GM23338 (cell line): ENCODE measurements around the gene CTNNA3. TPM values are rescaled to one million over a fixed set of nuclear protein-coding genes. Genes with fewer than 3 reads are reported as not detected.

Source experiments
- ATAC-seq: fragments of 200-7000 bp; cut with Tn5 transposase; 3 replicates; pipeline ENCODE4 v1.9.1; 2020
- DNase-seq: peaks from one replicate; pipeline ENCODE4 v3.0.0-alpha.2; 2015; ENCODE audit warnings: low spot score
- H2AFZ ChIP-seq: fragments of 200-600 bp; sonication (generic); 2 replicates; pipeline ENCODE4 v1.8.0; 2016; ENCODE audit warnings: antibody characterized with exemption, mild to moderate bottlenecking, moderate library complexity
- H3F3A ChIP-seq: fragments of 200-600 bp; sonication (generic); replicated peaks from 2 replicates; pipeline ENCODE4 v1.8.0; 2017; ENCODE audit warnings: antibody characterized with exemption, mixed run types, low read depth
- H3K27ac ChIP-seq: fragments of 200-600 bp; sonication (generic); 2 replicates; pipeline ENCODE4 v1.6.1; 2016; ENCODE audit warnings: low read depth
- H3K27me3 ChIP-seq: fragments of 200-600 bp; sonication (generic); 2 replicates; pipeline ENCODE4 v1.8.0; 2016; ENCODE audit warnings: mild to moderate bottlenecking, mixed run types, moderate library complexity; ENCODE audit not compliant: insufficient read depth
- H3K36me3 ChIP-seq: fragments of 200-600 bp; sonication (generic); 2 replicates; pipeline ENCODE4 v1.8.0; 2016; ENCODE audit warnings: mild to moderate bottlenecking; ENCODE audit not compliant: insufficient read depth
- H3K4me1 ChIP-seq: fragments of 200-600 bp; sonication (generic); 2 replicates; pipeline ENCODE4 v1.8.0; 2016; ENCODE audit warnings: mild to moderate bottlenecking, moderate library complexity; ENCODE audit not compliant: insufficient read depth
- H3K4me2 ChIP-seq: fragments of 200-600 bp; sonication (generic); 2 replicates; pipeline ENCODE4 v1.7.1; 2017; ENCODE audit warnings: mixed run types
- H3K4me3 ChIP-seq: fragments of 200-600 bp; sonication (generic); 2 replicates; pipeline ENCODE4 v1.6.1; 2016; ENCODE audit warnings: mixed run types
- H3K79me2 ChIP-seq: fragments of 200-600 bp; sonication (generic); replicated peaks from 2 replicates; pipeline ENCODE4 v1.8.0; 2017; ENCODE audit warnings: mild to moderate bottlenecking; ENCODE audit not compliant: insufficient read depth
- H3K9me2 ChIP-seq: fragments of 200-600 bp; sonication (generic); 2 replicates; pipeline ENCODE4 v1.8.0; 2017; ENCODE audit not compliant: insufficient read depth
- H4K20me1 ChIP-seq: fragments of 200-600 bp; sonication (generic); replicated peaks from 2 replicates; pipeline ENCODE4 v1.8.0; 2017; ENCODE audit warnings: mild to moderate bottlenecking; ENCODE audit not compliant: insufficient read depth
- H3K27ac Mint-ChIP-seq: 2 replicates; pipeline ENCODE4 v1.8.0; 2020; ENCODE audit warnings: inconsistent platforms, mild to moderate bottlenecking, moderate library complexity, mixed read lengths
- H3K27me3 Mint-ChIP-seq: 3 replicates; pipeline ENCODE4 v1.8.0; 2022; ENCODE audit warnings: low read depth, mild to moderate bottlenecking, moderate library complexity, mixed read lengths, inconsistent platforms; ENCODE audit not compliant: insufficient read depth, poor library complexity
- H3K36me3 Mint-ChIP-seq: 3 replicates; pipeline ENCODE4 v1.8.0; 2021; ENCODE audit warnings: low read depth, mild to moderate bottlenecking, inconsistent platforms, moderate library complexity, mixed read lengths
- H3K4me1 Mint-ChIP-seq: 3 replicates; pipeline ENCODE4 v1.8.0; 2020; ENCODE audit warnings: mild to moderate bottlenecking, inconsistent platforms, mixed read lengths
- H3K4me3 Mint-ChIP-seq: 3 replicates; pipeline ENCODE4 v1.8.0; 2021; ENCODE audit warnings: moderate library complexity, mild to moderate bottlenecking, inconsistent platforms, mixed read lengths
- H3K9me3 Mint-ChIP-seq: 3 replicates; pipeline ENCODE4 v1.8.0; 2020; ENCODE audit warnings: moderate library complexity, mild to moderate bottlenecking, inconsistent platforms, mixed read lengths
- CREB1 ChIP-seq: fragments of 250-450 bp; sonication (Bioruptor Pico); IDR thresholded peaks from 2 replicates; pipeline ENCODE4 v1.5.0; 2020; ENCODE audit warnings: low read depth, mild to moderate bottlenecking, moderate library complexity
- ETS1 ChIP-seq: IDR thresholded peaks from 2 replicates; pipeline ENCODE4 v1.6.1; 2016; ENCODE audit warnings: antibody characterized with exemption
- EZH2 ChIP-seq: fragments of 200-600 bp; sonication (generic); IDR thresholded peaks from one replicate; pipeline ENCODE4 v1.8.0; 2017; ENCODE audit warnings: antibody characterized with exemption, mild to moderate bottlenecking, low read depth; ENCODE audit not compliant: unreplicated experiment
- EZH2phosphoT487 ChIP-seq: fragments of 200-600 bp; sonication (generic); IDR thresholded peaks from one replicate; pipeline ENCODE4 v1.8.1; 2018; ENCODE audit warnings: antibody characterized with exemption; ENCODE audit not compliant: unreplicated experiment
- JUNB ChIP-seq: IDR thresholded peaks from one replicate; pipeline ENCODE4 v1.6.1; 2016; ENCODE audit warnings: antibody characterized with exemption; ENCODE audit not compliant: unreplicated experiment
- POLR2AphosphoS5 ChIP-seq: IDR thresholded peaks from 2 replicates; pipeline ENCODE4 v1.6.1; 2016; ENCODE audit warnings: antibody characterized with exemption, low read depth
- ZNF114 ChIP-seq: fragments of 250-450 bp; sonication (Bioruptor Pico); IDR thresholded peaks from 2 replicates; pipeline ENCODE4 v1.5.0; 2020; ENCODE audit warnings: mild to moderate bottlenecking, moderate library complexity
- ZNF331 ChIP-seq: fragments of 250-450 bp; sonication (Bioruptor Pico); IDR thresholded peaks from 2 replicates; pipeline ENCODE4 v1.5.0; 2020; ENCODE audit warnings: low read depth, mild to moderate bottlenecking, moderate library complexity
- polyA plus RNA-seq: library from polyadenylated mRNA; unstranded; fragments of >200 nt; fragmentation: Nextera tagmentation; extraction: Ambion mirVana; gene quantifications from 2 replicates; pipeline ENCODE4 v1.2.1, GENCODE V29; 2016
- total RNA-seq: library from RNA; depleted of rRNA; stranded (reverse); fragments of >200 nt; shearing (Covaris generic); gene quantifications from 2 replicates; pipeline ENCODE4 v1.2.3, GENCODE V29; 2014
- TF ChIP-seq, protein P1 (sequence below), 2 experiments: fragments of 200-600 bp in 1 of 2; sonication (generic) in 1 of 2; conservative IDR thresholded peaks; 2 replicates each; pipeline versions ENCODE4 v1.5.1 to v1.6.1; 2016 to 2017; ENCODE audit warnings: antibody characterized with exemption in 2 of 2, low read depth in 2 of 2, mild to moderate bottlenecking in 2 of 2, moderate library complexity in 1 of 2
- TF ChIP-seq, protein P2 (sequence below): fragments of 250-450 bp; sonication (Bioruptor Pico); IDR thresholded peaks from 2 replicates; pipeline ENCODE4 v1.5.0; 2020; ENCODE audit warnings: mild to moderate bottlenecking, moderate library complexity

Gene CTNNA3
- total and polyA plus RNA-seq, 2 experiments from 2014 or later: 0.71 to 3.3 TPM

- no peaks in the 10 kb centered on the region for H3F3A ChIP-seq
- H4K20me1 ChIP-seq: no peaks in the 10 kb centered on the region
- H3K4me2 ChIP-seq: peak overlapping the region; percentile 69
- peaks cover 21% of the 10 kb centered on the region for H3K27me3 Mint-ChIP-seq
- peak; percentile 19 for ATAC-seq
- no peak overlapping the region for H2AFZ ChIP-seq
- TF ChIP-seq ZNF331 (CRISPR knock-in tag) (no peak), ETS1 (no peak), EZH2phosphoT487 (no peak), CREB1 (no peak), POLR2AphosphoS5 (no peak), JUNB (no peak), ZNF114 (no peak), EZH2 (no peak)
- TF ChIP-seq, protein P1, sequence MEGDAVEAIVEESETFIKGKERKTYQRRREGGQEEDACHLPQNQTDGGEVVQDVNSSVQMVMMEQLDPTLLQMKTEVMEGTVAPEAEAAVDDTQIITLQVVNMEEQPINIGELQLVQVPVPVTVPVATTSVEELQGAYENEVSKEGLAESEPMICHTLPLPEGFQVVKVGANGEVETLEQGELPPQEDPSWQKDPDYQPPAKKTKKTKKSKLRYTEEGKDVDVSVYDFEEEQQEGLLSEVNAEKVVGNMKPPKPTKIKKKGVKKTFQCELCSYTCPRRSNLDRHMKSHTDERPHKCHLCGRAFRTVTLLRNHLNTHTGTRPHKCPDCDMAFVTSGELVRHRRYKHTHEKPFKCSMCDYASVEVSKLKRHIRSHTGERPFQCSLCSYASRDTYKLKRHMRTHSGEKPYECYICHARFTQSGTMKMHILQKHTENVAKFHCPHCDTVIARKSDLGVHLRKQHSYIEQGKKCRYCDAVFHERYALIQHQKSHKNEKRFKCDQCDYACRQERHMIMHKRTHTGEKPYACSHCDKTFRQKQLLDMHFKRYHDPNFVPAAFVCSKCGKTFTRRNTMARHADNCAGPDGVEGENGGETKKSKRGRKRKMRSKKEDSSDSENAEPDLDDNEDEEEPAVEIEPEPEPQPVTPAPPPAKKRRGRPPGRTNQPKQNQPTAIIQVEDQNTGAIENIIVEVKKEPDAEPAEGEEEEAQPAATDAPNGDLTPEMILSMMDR (conservative IDR thresholded peaks at IDR 0.05; ENCODE audit: low read depth in 2 of 2): no peak
- TF ChIP-seq, protein P2, sequence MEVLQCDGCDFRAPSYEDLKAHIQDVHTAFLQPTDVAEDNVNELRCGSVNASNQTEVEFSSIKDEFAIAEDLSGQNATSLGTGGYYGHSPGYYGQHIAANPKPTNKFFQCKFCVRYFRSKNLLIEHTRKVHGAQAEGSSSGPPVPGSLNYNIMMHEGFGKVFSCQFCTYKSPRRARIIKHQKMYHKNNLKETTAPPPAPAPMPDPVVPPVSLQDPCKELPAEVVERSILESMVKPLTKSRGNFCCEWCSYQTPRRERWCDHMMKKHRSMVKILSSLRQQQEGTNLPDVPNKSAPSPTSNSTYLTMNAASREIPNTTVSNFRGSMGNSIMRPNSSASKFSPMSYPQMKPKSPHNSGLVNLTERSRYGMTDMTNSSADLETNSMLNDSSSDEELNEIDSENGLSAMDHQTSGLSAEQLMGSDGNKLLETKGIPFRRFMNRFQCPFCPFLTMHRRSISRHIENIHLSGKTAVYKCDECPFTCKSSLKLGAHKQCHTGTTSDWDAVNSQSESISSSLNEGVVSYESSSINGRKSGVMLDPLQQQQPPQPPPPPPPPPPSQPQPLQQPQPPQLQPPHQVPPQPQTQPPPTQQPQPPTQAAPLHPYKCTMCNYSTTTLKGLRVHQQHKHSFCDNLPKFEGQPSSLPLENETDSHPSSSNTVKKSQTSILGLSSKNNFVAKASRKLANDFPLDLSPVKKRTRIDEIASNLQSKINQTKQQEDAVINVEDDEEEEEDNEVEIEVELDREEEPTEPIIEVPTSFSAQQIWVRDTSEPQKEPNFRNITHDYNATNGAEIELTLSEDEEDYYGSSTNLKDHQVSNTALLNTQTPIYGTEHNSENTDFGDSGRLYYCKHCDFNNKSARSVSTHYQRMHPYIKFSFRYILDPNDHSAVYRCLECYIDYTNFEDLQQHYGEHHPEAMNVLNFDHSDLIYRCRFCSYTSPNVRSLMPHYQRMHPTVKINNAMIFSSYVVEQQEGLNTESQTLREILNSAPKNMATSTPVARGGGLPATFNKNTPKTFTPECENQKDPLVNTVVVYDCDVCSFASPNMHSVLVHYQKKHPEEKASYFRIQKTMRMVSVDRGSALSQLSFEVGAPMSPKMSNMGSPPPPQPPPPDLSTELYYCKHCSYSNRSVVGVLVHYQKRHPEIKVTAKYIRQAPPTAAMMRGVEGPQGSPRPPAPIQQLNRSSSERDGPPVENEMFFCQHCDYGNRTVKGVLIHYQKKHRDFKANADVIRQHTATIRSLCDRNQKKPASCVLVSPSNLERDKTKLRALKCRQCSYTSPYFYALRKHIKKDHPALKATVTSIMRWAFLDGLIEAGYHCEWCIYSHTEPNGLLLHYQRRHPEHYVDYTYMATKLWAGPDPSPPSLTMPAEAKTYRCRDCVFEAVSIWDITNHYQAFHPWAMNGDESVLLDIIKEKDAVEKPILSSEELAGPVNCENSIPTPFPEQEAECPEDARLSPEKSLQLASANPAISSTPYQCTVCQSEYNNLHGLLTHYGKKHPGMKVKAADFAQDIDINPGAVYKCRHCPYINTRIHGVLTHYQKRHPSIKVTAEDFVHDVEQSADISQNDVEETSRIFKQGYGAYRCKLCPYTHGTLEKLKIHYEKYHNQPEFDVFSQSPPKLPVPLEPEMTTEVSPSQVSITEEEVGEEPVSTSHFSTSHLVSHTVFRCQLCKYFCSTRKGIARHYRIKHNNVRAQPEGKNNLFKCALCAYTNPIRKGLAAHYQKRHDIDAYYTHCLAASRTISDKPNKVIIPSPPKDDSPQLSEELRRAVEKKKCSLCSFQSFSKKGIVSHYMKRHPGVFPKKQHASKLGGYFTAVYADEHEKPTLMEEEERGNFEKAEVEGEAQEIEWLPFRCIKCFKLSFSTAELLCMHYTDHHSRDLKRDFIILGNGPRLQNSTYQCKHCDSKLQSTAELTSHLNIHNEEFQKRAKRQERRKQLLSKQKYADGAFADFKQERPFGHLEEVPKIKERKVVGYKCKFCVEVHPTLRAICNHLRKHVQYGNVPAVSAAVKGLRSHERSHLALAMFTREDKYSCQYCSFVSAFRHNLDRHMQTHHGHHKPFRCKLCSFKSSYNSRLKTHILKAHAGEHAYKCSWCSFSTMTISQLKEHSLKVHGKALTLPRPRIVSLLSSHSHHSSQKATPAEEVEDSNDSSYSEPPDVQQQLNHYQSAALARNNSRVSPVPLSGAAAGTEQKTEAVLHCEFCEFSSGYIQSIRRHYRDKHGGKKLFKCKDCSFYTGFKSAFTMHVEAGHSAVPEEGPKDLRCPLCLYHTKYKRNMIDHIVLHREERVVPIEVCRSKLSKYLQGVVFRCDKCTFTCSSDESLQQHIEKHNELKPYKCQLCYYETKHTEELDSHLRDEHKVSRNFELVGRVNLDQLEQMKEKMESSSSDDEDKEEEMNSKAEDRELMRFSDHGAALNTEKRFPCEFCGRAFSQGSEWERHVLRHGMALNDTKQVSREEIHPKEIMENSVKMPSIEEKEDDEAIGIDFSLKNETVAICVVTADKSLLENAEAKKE (CRISPR knock-in tag): no peak
- no peaks in the 10 kb centered on the region for H3K9me2 ChIP-seq
- peaks cover 4% of the 10 kb centered on the region; the same call in 2 of the 3 replicates for H3K9me3 Mint-ChIP-seq
- peak overlapping the region; percentile 45; the same call in 1 of the 2 replicates for H3K27ac ChIP-seq
- peaks cover 43% of the 10 kb centered on the region for H3K4me1 Mint-ChIP-seq
- H3K36me3 Mint-ChIP-seq: peaks cover 8% of the 10 kb centered on the region; the same call in 1 of the 3 replicates
- peak overlapping the region; percentile 46; the same call in 1 of the 2 replicates for H3K27ac Mint-ChIP-seq
- peaks cover 31% of the 10 kb centered on the region for H3K4me1 ChIP-seq
- peak overlapping the region; percentile 74 for H3K4me3 Mint-ChIP-seq
- H3K4me3 ChIP-seq: peak overlapping the region; percentile 35
- H3K36me3 ChIP-seq: no peaks in the 10 kb centered on the region
- peaks cover 35% of the 10 kb centered on the region for H3K27me3 ChIP-seq
- no peaks in the 10 kb centered on the region for H3K79me2 ChIP-seq
- peak; percentile 60 for DNase-seq
Measured at GRCh38 chr10:66924674-66925345, 771.2 kb downstream of the CTNNA3 start.
